HL-60 (cell line): ENCODE measurements around the gene GSAP.

Source experiments
- DNase-seq, 2 experiments: peaks; one replicate each; pipeline ENCODE4 v3.0.0-alpha.2; 2010 to 2020; ENCODE audit warnings: low read depth in 1 of 2, low spot score in 1 of 2
- H3K27ac ChIP-seq: fragments of 250-450 bp; sonication (Bioruptor Pico); replicated peaks from 2 replicates; pipeline ENCODE4 v1.5.1; 2020; ENCODE audit warnings: mild to moderate bottlenecking, moderate library complexity
- H3K27me3 ChIP-seq: fragments of 250-450 bp; sonication (Bioruptor Pico); 2 replicates; pipeline ENCODE4 v1.5.1; 2021; ENCODE audit warnings: mild to moderate bottlenecking, moderate library complexity; ENCODE audit not compliant: insufficient read depth, poor library complexity, severe bottlenecking
- H3K4me3 ChIP-seq: replicated peaks from 2 replicates; pipeline ENCODE4 v1.5.1; 2011; ENCODE audit warnings: mild to moderate bottlenecking, control low read depth, low read length; ENCODE audit not compliant: insufficient read depth
- CTCF ChIP-seq: IDR thresholded peaks from one replicate; pipeline ENCODE4 v1.5.1; 2011; ENCODE audit warnings: low read length, control low read depth, inconsistent platforms; ENCODE audit not compliant: insufficient read depth
- GABPA ChIP-seq: IDR thresholded peaks from 2 replicates; pipeline ENCODE4 v1.6.1; 2012; ENCODE audit warnings: low read depth
- POLR2AphosphoS5 ChIP-seq: IDR thresholded peaks from 2 replicates; pipeline ENCODE4 v1.6.1; 2012; ENCODE audit warnings: low read depth
- SPI1 ChIP-seq: IDR thresholded peaks from 2 replicates; pipeline ENCODE4 v1.6.1; 2012; ENCODE audit warnings: low read depth, mild to moderate bottlenecking, borderline replicate concordance
- TF ChIP-seq, protein P1 (sequence below): IDR thresholded peaks from 2 replicates; pipeline ENCODE4 v1.6.1; 2012; ENCODE audit warnings: low read depth; ENCODE audit not compliant: insufficient replicate concordance

The GSAP gene

DNA sequence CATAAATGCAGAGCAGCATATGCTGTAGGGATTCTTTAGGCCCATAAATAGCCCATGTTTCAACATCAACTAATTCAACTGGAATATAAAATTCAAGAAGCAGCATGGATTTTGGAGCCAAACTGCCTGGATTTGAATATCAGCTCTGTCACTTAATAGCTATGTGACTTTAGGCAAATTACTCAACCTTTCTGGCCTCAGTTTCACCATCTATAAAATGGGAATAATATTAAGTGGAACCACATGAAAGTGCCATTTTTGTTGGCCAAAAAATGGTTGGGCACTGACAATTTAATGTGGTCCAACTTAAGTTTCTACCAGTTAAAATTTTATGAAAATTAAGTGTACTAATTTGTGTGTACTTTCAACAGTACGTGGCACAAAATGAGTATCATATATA lies 98.1 kb downstream of the GSAP start:
- Histone ChIP-seq H3K27ac (no peak overlapping the region), H3K4me3 (no peak overlapping the region), H3K27me3 (no peaks in the 10 kb centered on the region)
- DNase-seq = no peak
- TF ChIP-seq, protein P1, sequence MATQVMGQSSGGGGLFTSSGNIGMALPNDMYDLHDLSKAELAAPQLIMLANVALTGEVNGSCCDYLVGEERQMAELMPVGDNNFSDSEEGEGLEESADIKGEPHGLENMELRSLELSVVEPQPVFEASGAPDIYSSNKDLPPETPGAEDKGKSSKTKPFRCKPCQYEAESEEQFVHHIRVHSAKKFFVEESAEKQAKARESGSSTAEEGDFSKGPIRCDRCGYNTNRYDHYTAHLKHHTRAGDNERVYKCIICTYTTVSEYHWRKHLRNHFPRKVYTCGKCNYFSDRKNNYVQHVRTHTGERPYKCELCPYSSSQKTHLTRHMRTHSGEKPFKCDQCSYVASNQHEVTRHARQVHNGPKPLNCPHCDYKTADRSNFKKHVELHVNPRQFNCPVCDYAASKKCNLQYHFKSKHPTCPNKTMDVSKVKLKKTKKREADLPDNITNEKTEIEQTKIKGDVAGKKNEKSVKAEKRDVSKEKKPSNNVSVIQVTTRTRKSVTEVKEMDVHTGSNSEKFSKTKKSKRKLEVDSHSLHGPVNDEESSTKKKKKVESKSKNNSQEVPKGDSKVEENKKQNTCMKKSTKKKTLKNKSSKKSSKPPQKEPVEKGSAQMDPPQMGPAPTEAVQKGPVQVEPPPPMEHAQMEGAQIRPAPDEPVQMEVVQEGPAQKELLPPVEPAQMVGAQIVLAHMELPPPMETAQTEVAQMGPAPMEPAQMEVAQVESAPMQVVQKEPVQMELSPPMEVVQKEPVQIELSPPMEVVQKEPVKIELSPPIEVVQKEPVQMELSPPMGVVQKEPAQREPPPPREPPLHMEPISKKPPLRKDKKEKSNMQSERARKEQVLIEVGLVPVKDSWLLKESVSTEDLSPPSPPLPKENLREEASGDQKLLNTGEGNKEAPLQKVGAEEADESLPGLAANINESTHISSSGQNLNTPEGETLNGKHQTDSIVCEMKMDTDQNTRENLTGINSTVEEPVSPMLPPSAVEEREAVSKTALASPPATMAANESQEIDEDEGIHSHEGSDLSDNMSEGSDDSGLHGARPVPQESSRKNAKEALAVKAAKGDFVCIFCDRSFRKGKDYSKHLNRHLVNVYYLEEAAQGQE = no peak
- TF ChIP-seq SPI1 = no peak
- no peak for TF ChIP-seq POLR2AphosphoS5
- no peak for TF ChIP-seq CTCF
- TF ChIP-seq GABPA = no peak

DNA sequence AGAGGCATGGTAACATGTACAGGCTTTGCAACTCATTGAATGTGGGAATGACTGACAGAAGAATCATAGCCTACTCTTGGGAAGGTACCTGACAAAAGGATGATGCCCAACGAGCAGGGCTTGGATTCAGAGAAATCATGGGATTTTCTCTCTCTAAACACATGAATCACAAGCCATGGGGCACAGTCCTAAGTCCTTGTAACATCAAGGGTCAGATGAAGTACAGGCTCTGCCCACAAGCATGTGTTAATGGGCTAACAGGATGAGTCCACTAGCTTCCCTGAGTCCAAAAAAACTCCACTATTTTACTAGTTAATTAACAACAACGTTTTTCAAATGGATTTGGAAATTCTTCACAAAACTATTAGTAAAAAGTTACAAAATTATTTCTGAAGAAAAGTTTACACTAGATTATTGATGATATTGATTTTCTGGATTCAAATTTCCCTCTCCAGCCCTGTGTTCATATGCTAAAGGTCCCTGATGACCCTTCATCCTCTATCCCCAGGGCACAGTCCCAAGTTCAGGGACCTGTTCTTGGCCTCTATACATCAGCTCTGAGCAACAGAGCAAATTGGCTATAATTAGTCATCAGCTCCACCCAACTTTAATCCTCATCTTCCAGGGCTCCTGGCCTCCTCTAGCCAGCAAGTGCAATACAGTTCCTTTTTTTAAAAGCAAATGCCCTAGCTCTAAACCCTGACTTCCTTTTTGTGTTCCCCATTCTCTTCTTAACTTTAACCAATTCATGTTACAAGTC lies 99.8 kb downstream of the GSAP start:
- TF ChIP-seq GABPA (no peak), SPI1 (peak; percentile 99)
- peak; percentile 70 to 72 for DNase-seq

DNA sequence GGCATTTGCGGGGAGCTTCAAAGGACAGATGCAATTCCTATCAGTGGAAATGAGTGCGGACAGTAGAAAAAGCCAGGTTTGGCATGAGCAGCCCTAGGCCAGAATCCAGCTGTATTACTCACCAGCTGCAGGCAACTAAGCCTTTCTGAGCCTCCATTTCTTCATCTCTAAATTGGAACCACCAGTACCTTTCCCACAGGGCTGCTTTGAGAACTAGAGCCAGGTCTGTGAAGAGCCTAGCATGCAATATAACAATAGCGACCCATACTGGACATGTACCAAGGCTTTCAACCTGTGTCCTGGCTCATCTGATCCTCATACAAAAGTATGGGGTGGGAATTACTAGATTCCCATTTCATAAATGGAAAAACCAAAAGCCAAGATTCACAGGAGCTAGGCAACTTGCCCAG lies 101.0 kb downstream of the GSAP start:
- DNase-seq = no peak
- TF ChIP-seq CTCF (no peak), GABPA (no peak), POLR2AphosphoS5 (no peak), SPI1 (no peak)
- TF ChIP-seq, protein P1 = no peak
- Histone ChIP-seq H3K4me3 (no peak overlapping the region), H3K27me3 (no peaks in the 10 kb centered on the region), H3K27ac (no peak overlapping the region)

More for the DNA sequence above, 99.8 kb downstream of the GSAP start:
- peak overlapping the region; percentile 39 for H3K27ac ChIP-seq
- H3K4me3 ChIP-seq = no peak overlapping the region
- H3K27me3 ChIP-seq = no peaks in the 10 kb centered on the region

DNA sequence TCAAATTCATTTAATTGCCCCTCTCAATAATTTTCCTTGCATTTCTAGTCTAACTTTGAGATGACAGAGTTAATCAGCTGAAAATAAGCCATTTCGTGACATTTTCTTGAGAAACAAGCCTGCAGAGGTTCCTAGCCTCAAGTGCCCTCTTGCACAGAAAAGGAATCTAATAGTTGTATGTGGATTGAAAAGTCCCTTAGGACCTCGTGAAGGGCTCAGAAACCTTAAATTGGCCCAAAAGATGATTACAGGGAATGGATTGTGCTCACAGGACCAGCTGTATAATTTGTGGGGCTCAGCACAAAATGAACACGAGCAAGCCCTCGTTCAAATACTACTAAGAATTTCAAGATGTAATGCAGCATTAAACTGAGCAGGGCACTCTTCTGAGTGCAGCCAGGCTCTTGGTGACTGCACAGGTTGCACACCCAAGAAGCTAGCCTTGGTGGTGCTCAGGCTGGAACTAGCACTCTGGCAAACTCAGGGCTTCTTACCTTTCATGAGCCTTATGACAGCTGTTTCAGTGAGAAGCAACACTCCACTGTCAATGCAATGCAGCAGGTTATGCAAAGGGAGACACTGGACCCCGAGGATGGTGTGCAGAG lies 102.2 kb downstream of the GSAP start:
- Histone ChIP-seq H3K4me3 (no peak overlapping the region), H3K27ac (no peak overlapping the region), H3K27me3 (no peaks in the 10 kb centered on the region)
- TF ChIP-seq GABPA (no peak), POLR2AphosphoS5 (no peak), SPI1 (no peak), CTCF (no peak)
- TF ChIP-seq, protein P1 = no peak
- no peak for DNase-seq
